A673 (cell line): Measurements from ENCODE around the gene OR7A10.

Experiments
- EZH2 ChIP-seq: fragments of 200-600 bp; sonication (generic); IDR thresholded peaks from 2 replicates; pipeline ENCODE4 v1.6.1; 2017; ENCODE audit warnings: borderline replicate concordance, low read depth, mild to moderate bottlenecking, mixed read lengths, antibody characterized with exemption, low read length; ENCODE audit not compliant: poor library complexity, severe bottlenecking
- TF ChIP-seq, protein P1 (sequence below): fragments of 300-800, 200-600 bp; sonication (generic); conservative IDR thresholded peaks from 2 replicates; pipeline ENCODE4 v1.5.1; 2017; ENCODE audit warnings: low read depth, mild to moderate bottlenecking, antibody characterized with exemption, low read length, moderate library complexity, mixed read lengths

DNA sequence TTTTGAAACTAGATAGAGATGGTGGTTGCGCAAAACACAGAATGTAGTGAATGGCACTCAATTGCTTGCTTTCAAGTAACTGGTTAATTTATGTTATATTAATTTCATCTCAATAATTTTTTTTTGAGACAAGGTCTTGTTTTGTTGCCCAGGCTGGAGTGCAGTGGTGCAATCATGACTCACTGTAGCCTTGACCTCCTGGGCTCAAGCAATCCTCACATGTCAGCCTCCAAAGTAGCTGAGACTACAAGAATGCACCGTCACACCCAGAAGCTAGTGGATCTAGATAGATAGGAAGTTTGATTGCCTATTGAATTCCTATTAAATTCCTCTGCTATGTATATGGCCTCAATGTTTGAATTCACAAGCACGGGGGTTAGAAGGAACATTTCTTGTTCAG, 44.0 kb downstream of the OR7A10 start:
- TF ChIP-seq, protein P1, sequence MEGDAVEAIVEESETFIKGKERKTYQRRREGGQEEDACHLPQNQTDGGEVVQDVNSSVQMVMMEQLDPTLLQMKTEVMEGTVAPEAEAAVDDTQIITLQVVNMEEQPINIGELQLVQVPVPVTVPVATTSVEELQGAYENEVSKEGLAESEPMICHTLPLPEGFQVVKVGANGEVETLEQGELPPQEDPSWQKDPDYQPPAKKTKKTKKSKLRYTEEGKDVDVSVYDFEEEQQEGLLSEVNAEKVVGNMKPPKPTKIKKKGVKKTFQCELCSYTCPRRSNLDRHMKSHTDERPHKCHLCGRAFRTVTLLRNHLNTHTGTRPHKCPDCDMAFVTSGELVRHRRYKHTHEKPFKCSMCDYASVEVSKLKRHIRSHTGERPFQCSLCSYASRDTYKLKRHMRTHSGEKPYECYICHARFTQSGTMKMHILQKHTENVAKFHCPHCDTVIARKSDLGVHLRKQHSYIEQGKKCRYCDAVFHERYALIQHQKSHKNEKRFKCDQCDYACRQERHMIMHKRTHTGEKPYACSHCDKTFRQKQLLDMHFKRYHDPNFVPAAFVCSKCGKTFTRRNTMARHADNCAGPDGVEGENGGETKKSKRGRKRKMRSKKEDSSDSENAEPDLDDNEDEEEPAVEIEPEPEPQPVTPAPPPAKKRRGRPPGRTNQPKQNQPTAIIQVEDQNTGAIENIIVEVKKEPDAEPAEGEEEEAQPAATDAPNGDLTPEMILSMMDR: no peak
- TF ChIP-seq EZH2: no peak
